DND-41 (cell line): Measurements from ENCODE around the gene WAPL.

Experiments
- CTCF ChIP-seq: IDR thresholded peaks from 2 replicates; pipeline ENCODE4 v1.5.1; 2012; ENCODE audit warnings: borderline replicate concordance, low read length, moderate library complexity, mild to moderate bottlenecking; ENCODE audit not compliant: poor library complexity, severe bottlenecking; ENCODE audit errors: extremely low read depth
- EZH2 ChIP-seq: IDR thresholded peaks from 3 replicates; pipeline ENCODE4 v1.6.1; 2012; ENCODE audit warnings: borderline replicate concordance, low read depth, mild to moderate bottlenecking, moderate library complexity, low read length, inconsistent platforms; ENCODE audit not compliant: severe bottlenecking

- TF ChIP-seq EZH2 = no peak
- no peak for TF ChIP-seq CTCF
These were observed 47.7 kb upstream of the WAPL start for GRCh38 chr10:86569335-86569734.
